HG03565 (cell line): ENCODE measurements around the gene PDZRN4.

ENCODE experiments used
- ATAC-seq: cut with Tn5 transposase; IDR thresholded peaks from one replicate; pipeline ENCODE4 v1.9.1; 2021; ENCODE audit warnings: mild to moderate bottlenecking, moderate library complexity; ENCODE audit not compliant: unreplicated experiment

PDZRN4 gene

GRCh38 chr12:41621291-41621690 lies 433.2 kb downstream of the PDZRN4 start:
- ATAC-seq = no peak
